Glutamatergic neuron (in vitro differentiated cells): ENCODE data around the gene NEK11. TPM values are rescaled to one million over a fixed set of nuclear protein-coding genes. Genes with fewer than 3 reads are reported as not detected.
"Not testable (repeated sequence)": the region's sequence is repeated elsewhere in the genome, so short reads cannot be mapped to it uniquely, and the experiment has no call there.

Source experiments
- DNase-seq: peaks from one replicate; pipeline ENCODE4 v3.0.0; 2022
- H3K27ac Mint-ChIP-seq: one replicate; pipeline ENCODE4 v1.8.0; 2020; ENCODE audit warnings: mild to moderate bottlenecking, mixed read lengths, inconsistent platforms; ENCODE audit not compliant: unreplicated experiment
- H3K27me3 Mint-ChIP-seq: one replicate; pipeline ENCODE4 v1.8.0; 2020; ENCODE audit warnings: mild to moderate bottlenecking, moderate library complexity, mixed read lengths, inconsistent platforms; ENCODE audit not compliant: unreplicated experiment
- H3K36me3 Mint-ChIP-seq: one replicate; pipeline ENCODE4 v1.8.0; 2020; ENCODE audit warnings: mild to moderate bottlenecking, mixed read lengths, inconsistent platforms; ENCODE audit not compliant: unreplicated experiment
- H3K4me1 Mint-ChIP-seq: one replicate; pipeline ENCODE4 v1.8.0; 2020; ENCODE audit warnings: mild to moderate bottlenecking, low read depth, mixed read lengths, inconsistent platforms; ENCODE audit not compliant: unreplicated experiment
- H3K4me3 Mint-ChIP-seq: one replicate; pipeline ENCODE4 v1.8.0; 2020; ENCODE audit warnings: mild to moderate bottlenecking, mixed read lengths, inconsistent platforms; ENCODE audit not compliant: unreplicated experiment
- H3K9me3 Mint-ChIP-seq: one replicate; pipeline ENCODE4 v1.8.0; 2020; ENCODE audit warnings: mild to moderate bottlenecking, moderate library complexity, mixed read lengths, inconsistent platforms; ENCODE audit not compliant: unreplicated experiment
- CTCF ChIP-seq: fragments of 200-600 bp; sonication (generic); IDR thresholded peaks from one replicate; pipeline ENCODE4 v1.5.0; 2021; ENCODE audit not compliant: partially characterized antibody, unreplicated experiment
- total RNA-seq: library from RNA; stranded (reverse); fragmentation: NEBNext Ultra II Directional; extraction: Animal tissue kit (Norgen Biotek cat#: 25700); gene quantifications from one replicate; pipeline ENCODE4 v1.2.1, GENCODE V29; 2021; ENCODE audit not compliant: unreplicated experiment

Gene NEK11
- total RNA-seq, 1 donor from 2014 or later, result 2.5 TPM

GRCh38 chr3:131328721-131329120, 302.0 kb downstream of the NEK11 start:
- H3K4me3 Mint-ChIP-seq, result peak overlapping the region; percentile 71
- H3K27ac Mint-ChIP-seq, result peak overlapping the region; percentile 97
- no peak for TF ChIP-seq CTCF
- H3K4me1 Mint-ChIP-seq, result peaks cover 38% of the 10 kb centered on the region
- H3K36me3 Mint-ChIP-seq, result peaks cover 22% of the 10 kb centered on the region
- peaks cover 23% of the 10 kb centered on the region for H3K9me3 Mint-ChIP-seq
- peak; percentile 81 for DNase-seq
- H3K27me3 Mint-ChIP-seq, result peaks cover 7% of the 10 kb centered on the region

GRCh38 chr3:131329774-131330173, 303.1 kb downstream of the NEK11 start:
- no peak for DNase-seq
- peaks cover 22% of the 10 kb centered on the region for H3K36me3 Mint-ChIP-seq
- H3K27ac Mint-ChIP-seq, result peak overlapping the region; percentile 56
- H3K27me3 Mint-ChIP-seq, result peaks cover 7% of the 10 kb centered on the region
- peaks cover 29% of the 10 kb centered on the region for H3K4me1 Mint-ChIP-seq
- peaks cover 23% of the 10 kb centered on the region for H3K9me3 Mint-ChIP-seq
- peak overlapping the region; percentile 12 for H3K4me3 Mint-ChIP-seq
- no peak for TF ChIP-seq CTCF

GRCh38 chr3:131331456-131332085, 304.9 kb downstream of the NEK11 start:
- H3K4me3 Mint-ChIP-seq, H3K27ac Mint-ChIP-seq, DNase-seq, H3K27me3 Mint-ChIP-seq: not testable (repeated sequence)
- H3K9me3 Mint-ChIP-seq, result peaks cover 23% of the 10 kb centered on the region
- H3K4me1 Mint-ChIP-seq, result peaks cover 22% of the 10 kb centered on the region
- H3K36me3 Mint-ChIP-seq, result peaks cover 22% of the 10 kb centered on the region

- Mint-ChIP-seq H3K9me3 (peaks cover 2% of the 10 kb centered on the region), H3K4me1 (peaks cover 7% of the 10 kb centered on the region), H3K4me3 (no peak overlapping the region), H3K27me3 (no peaks in the 10 kb centered on the region), H3K27ac (no peak overlapping the region), H3K36me3 (peaks cover 11% of the 10 kb centered on the region)
- no peak for DNase-seq
- no peak for TF ChIP-seq CTCF
These were observed 312.4 kb downstream of the NEK11 start for GRCh38 chr3:131338948-131339640.

GRCh38 chr3:131341761-131342160, 315.1 kb downstream of the NEK11 start:
- peaks cover 22% of the 10 kb centered on the region for H3K36me3 Mint-ChIP-seq
- TF ChIP-seq CTCF, result no peak
- H3K9me3 Mint-ChIP-seq, result peaks cover 2% of the 10 kb centered on the region
- no peaks in the 10 kb centered on the region for H3K27me3 Mint-ChIP-seq
- H3K4me3 Mint-ChIP-seq, result no peak overlapping the region
- DNase-seq, result no peak
- no peak overlapping the region for H3K27ac Mint-ChIP-seq
- H3K4me1 Mint-ChIP-seq, result peaks cover 7% of the 10 kb centered on the region
